ENCODE data around the gene CTR9. TPM values are rescaled to one million over a fixed set of nuclear protein-coding genes. Genes with fewer than 3 reads are reported as not detected.
A peak's percentile ranks its signal among the peaks of the same experiment; 100 is the strongest.

Gene CTR9
- total RNA-seq = 10 to 100 TPM; 15.0 to 20.1 TPM

DNA sequence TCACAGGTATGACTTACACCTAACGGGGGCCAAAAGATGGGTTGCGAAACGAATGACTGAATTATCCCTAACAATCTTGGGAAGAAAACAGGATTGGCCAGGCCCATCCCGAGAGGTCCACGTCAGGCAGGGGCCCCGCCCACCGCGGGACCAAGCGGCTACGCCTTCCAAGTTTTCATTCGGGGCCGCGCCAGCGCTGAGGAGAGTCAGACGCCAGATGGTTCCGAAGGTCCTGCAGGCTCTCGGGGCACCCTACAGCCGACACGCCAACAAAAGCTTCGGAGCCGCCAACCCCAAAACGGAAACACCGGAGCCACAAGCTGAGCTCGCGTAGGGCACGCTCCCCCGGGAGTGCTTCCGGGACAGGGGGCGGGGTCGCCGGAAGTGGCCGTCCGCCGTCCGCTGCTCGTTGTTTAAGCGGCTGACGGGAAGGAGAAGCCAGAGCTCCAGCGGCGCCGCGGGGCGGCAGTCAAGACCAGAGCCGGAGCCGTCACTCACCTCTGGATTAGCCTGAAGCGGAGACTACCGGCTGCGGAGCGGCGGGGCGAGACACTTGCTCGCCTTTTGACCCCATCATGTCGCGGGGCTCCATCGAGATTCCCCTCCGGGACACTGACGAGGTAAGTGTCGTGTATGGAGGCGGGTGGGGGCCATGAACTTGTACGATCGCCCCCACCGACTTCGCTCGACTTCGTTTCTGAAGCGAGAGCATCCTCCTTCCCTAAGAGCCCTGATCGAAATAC is at the start of gene CTR9:
TSS of gene CTR9 (plus strand) at position 409 of the 743 bp plus-strand sequence. CDS start at position 576, 167 bp downstream.
- ATAC-seq (ENCODE audit: insufficient number of reproducible peaks, low FRiP score, low read depth) = peak; percentile 89
- peaks cover 9 to 10% of the 10 kb centered on the region in 2 donors for H3K4me1 ChIP-seq (ENCODE audit: control insufficient read depth in 1 of 2, low read depth in 2 of 2)
- no peak for TF ChIP-seq CTCF (IDR thresholded peaks at IDR 0.05)
- H3K27ac ChIP-seq = peak within 1 kb of the TSS; percentile 90 to 92
- peak; percentile 64 for DNase-seq (ENCODE audit: low spot score)
- H3K9me3 ChIP-seq = no peaks in the 10 kb centered on the region
- no peaks in the 10 kb centered on the region for H3K27me3 ChIP-seq (replicated peaks; ENCODE audit: insufficient read depth)
- peaks cover 3% of the 10 kb centered on the region for H3K36me3 ChIP-seq
- H3K4me3 ChIP-seq = peak within 1 kb of the TSS; percentile 89

- no peak for DNase-seq (ENCODE audit: low spot score)
- peaks cover 7 to 24% of the 10 kb centered on the region in 2 donors for H3K4me1 ChIP-seq (ENCODE audit: control insufficient read depth in 1 of 2, low read depth in 2 of 2)
- no peaks in the 10 kb centered on the region for H3K36me3 ChIP-seq
- H3K4me3 ChIP-seq = no peak overlapping the region
- no peak overlapping the region for H3K27ac ChIP-seq
- H3K9me3 ChIP-seq = no peaks in the 10 kb centered on the region
- no peaks in the 10 kb centered on the region for H3K27me3 ChIP-seq (replicated peaks; ENCODE audit: insufficient read depth)
- no peak for TF ChIP-seq CTCF (IDR thresholded peaks at IDR 0.05)
- no peak for ATAC-seq (ENCODE audit: insufficient number of reproducible peaks, low FRiP score, low read depth)
Observed at GRCh38 chr11:10701982-10702381, 49.1 kb upstream of the CTR9 start.

GRCh38 chr11:10708131-10708530 is 42.9 kb upstream of the CTR9 start:
- H3K27ac ChIP-seq = no peak overlapping the region
- no peak for ATAC-seq (ENCODE audit: insufficient number of reproducible peaks, low FRiP score, low read depth)
- H3K9me3 ChIP-seq = no peaks in the 10 kb centered on the region
- no peaks in the 10 kb centered on the region for H3K36me3 ChIP-seq
- H3K4me3 ChIP-seq = no peak overlapping the region
- H3K4me1 ChIP-seq (ENCODE audit: control insufficient read depth in 1 of 2, low read depth in 2 of 2) = no peaks in the 10 kb centered on the region
- no peaks in the 10 kb centered on the region for H3K27me3 ChIP-seq (replicated peaks; ENCODE audit: insufficient read depth)
- DNase-seq (ENCODE audit: low spot score) = no peak
- no peak for TF ChIP-seq CTCF (IDR thresholded peaks at IDR 0.05)

GRCh38 chr11:10709299-10710086 is 41.6 kb upstream of the CTR9 start:
- no peak overlapping the region for H3K4me3 ChIP-seq
- H3K9me3 ChIP-seq = no peaks in the 10 kb centered on the region
- DNase-seq (ENCODE audit: low spot score) = no peak
- no peak for ATAC-seq (ENCODE audit: insufficient number of reproducible peaks, low FRiP score, low read depth)
- H3K27me3 ChIP-seq (replicated peaks; ENCODE audit: insufficient read depth) = no peaks in the 10 kb centered on the region
- no peak for TF ChIP-seq CTCF (IDR thresholded peaks at IDR 0.05)
- H3K4me1 ChIP-seq (ENCODE audit: control insufficient read depth in 1 of 2, low read depth in 2 of 2) = no peaks in the 10 kb centered on the region
- no peaks in the 10 kb centered on the region for H3K36me3 ChIP-seq
- H3K27ac ChIP-seq = no peak overlapping the region

DNA sequence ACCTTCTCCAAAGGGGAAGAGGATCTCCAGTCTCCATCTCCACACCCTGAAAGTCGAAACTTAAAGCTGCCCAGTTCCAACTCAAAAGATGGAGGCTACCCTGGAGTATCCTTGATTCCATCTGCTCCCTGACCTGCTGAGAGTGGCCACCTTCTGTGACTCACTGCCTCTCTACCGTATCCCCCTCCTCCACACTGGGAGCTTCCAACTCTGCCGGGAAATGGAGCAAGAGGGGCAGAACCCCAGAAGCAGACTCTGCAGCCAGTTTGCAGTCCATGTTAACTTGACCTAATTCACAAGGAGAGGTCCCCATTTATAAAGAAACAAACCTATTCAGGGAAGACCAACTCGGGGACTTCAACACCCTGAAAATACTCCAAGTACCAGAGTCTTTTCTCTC is 35.5 kb upstream of the CTR9 start:
- Histone ChIP-seq H3K4me1 (ENCODE audit: control insufficient read depth in 1 of 2, low read depth in 2 of 2) (no peaks in the 10 kb centered on the region), H3K36me3 (no peaks in the 10 kb centered on the region), H3K27ac (no peak overlapping the region), H3K27me3 (replicated peaks; ENCODE audit: insufficient read depth) (no peaks in the 10 kb centered on the region), H3K4me3 (no peak overlapping the region), H3K9me3 (no peaks in the 10 kb centered on the region)
- no peak for DNase-seq (ENCODE audit: low spot score)
- TF ChIP-seq CTCF (IDR thresholded peaks at IDR 0.05) = no peak
- no peak for ATAC-seq (ENCODE audit: insufficient number of reproducible peaks, low FRiP score, low read depth)

Data from thoracic aorta (tissue), 2 donors.